ENCODE results near the gene MSMO1.
"Not testable (repeated sequence)": the region's sequence is repeated elsewhere in the genome, so short reads cannot be mapped to it uniquely, and the experiment has no call there.

The MSMO1 gene

GRCh38 chr4:165325732-165326512 lies 1.5 kb upstream of the MSMO1 start:
- DNase-seq, result no peak

- peak; percentile 64 for DNase-seq
These were observed 648 bp upstream of the MSMO1 start for GRCh38 chr4:165326831-165327210.

- DNase-seq, result no peak
These were observed 594 bp downstream of the MSMO1 start for GRCh38 chr4:165328101-165328425.

- DNase-seq, result no peak
These were observed 1.2 kb downstream of the MSMO1 start for GRCh38 chr4:165328708-165329107.

GRCh38 chr4:165330071-165330470 lies 2.6 kb downstream of the MSMO1 start:
- no peak for DNase-seq

- no peak for DNase-seq
These were observed 3.2 kb downstream of the MSMO1 start for GRCh38 chr4:165330666-165331065.

GRCh38 chr4:165331359-165331758 lies 3.9 kb downstream of the MSMO1 start:
- DNase-seq, result no peak

GRCh38 chr4:165331823-165332222 lies 4.4 kb downstream of the MSMO1 start:
- no peak for DNase-seq

- no peak for DNase-seq
These were observed 5.0 kb downstream of the MSMO1 start for GRCh38 chr4:165332502-165332901.

GRCh38 chr4:165335163-165335703 lies 7.8 kb downstream of the MSMO1 start:
- DNase-seq, result no peak

GRCh38 chr4:165336743-165337142 lies 9.3 kb downstream of the MSMO1 start:
- no peak for DNase-seq

GRCh38 chr4:165342340-165342739 lies 14.9 kb downstream of the MSMO1 start:
- not testable (repeated sequence) for DNase-seq

GRCh38 chr4:165343353-165344191 lies 16.1 kb downstream of the MSMO1 start:
- DNase-seq, result peak; percentile 13

GRCh38 chr4:165345666-165346417 lies 18.4 kb downstream of the MSMO1 start:
- DNase-seq, result no peak

- no peak for DNase-seq
These were observed 20.4 kb downstream of the MSMO1 start for GRCh38 chr4:165347647-165348569.

GRCh38 chr4:165351359-165352130 lies 24.1 kb downstream of the MSMO1 start:
- no peak for DNase-seq

- peak; percentile 70 for DNase-seq
These were observed 28.4 kb downstream of the MSMO1 start for GRCh38 chr4:165355900-165356300.

- DNase-seq, result no peak
These were observed 32.0 kb downstream of the MSMO1 start for GRCh38 chr4:165359506-165359905.

- DNase-seq, result no peak
These were observed 32.7 kb downstream of the MSMO1 start for GRCh38 chr4:165360041-165360695.

GRCh38 chr4:165360985-165361670 lies 33.7 kb downstream of the MSMO1 start:
- no peak for DNase-seq

Data from NCI-H1092 treated with DMSO at 0.1 percent for 48 hours (cell line).